ENCODE data around the gene RANBP10. TPM values are rescaled to one million over a fixed set of nuclear protein-coding genes. Genes with fewer than 3 reads are reported as not detected.

RANBP10 gene
- total RNA-seq, 6 donors from 2014 or later: 6.5 to 50.3 (median 17.0) TPM

DNA sequence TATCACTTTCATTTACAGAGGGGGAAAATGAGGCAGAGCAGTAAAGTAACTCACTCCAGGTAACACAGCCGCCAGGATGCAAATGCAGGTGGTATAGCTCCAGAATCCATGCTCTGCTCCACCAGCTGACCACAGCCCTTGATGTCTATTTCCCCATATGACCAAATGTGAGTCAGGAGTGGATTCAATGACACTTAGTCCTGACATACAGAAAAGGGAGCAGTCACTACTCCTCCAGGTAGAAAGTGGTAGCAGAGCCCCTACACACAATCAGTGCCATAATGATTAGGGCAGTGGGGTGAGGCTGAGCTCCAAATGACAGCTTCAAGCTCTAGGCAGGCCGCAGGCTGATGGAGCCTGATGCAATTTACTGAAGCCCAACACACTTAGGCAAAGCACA is 44.0 kb downstream of the RANBP10 start:
- no peaks in the 10 kb centered on the region for H3K27me3 ChIP-seq
- no peaks in the 10 kb centered on the region for H3K4me1 ChIP-seq
- 89 to 100% methylated on average over 1 to 2 of the region's 2 CpGs for WGBS, 2 donors
- no peaks in the 10 kb centered on the region for H3K9me3 ChIP-seq
- no peak for TF ChIP-seq POLR2A (IDR thresholded peaks at IDR 0.05)
- TF ChIP-seq, protein P1, sequence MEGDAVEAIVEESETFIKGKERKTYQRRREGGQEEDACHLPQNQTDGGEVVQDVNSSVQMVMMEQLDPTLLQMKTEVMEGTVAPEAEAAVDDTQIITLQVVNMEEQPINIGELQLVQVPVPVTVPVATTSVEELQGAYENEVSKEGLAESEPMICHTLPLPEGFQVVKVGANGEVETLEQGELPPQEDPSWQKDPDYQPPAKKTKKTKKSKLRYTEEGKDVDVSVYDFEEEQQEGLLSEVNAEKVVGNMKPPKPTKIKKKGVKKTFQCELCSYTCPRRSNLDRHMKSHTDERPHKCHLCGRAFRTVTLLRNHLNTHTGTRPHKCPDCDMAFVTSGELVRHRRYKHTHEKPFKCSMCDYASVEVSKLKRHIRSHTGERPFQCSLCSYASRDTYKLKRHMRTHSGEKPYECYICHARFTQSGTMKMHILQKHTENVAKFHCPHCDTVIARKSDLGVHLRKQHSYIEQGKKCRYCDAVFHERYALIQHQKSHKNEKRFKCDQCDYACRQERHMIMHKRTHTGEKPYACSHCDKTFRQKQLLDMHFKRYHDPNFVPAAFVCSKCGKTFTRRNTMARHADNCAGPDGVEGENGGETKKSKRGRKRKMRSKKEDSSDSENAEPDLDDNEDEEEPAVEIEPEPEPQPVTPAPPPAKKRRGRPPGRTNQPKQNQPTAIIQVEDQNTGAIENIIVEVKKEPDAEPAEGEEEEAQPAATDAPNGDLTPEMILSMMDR (IDR thresholded peaks at IDR 0.05): no peak
- TF ChIP-seq EP300 (IDR thresholded peaks at IDR 0.05): no peak
- TF ChIP-seq POLR2AphosphoS5 (IDR thresholded peaks at IDR 0.05): no peak
- peaks cover 0 to 14% (median 8%) of the 10 kb centered on the region in 4 donors for H3K36me3 ChIP-seq
- no peak overlapping the region for H3K27ac ChIP-seq
- DNase-seq (no peak), ATAC-seq (ENCODE audit: low FRiP score in 2 of 2) (no peak)
- H3K4me3 ChIP-seq: no peak overlapping the region

DNA sequence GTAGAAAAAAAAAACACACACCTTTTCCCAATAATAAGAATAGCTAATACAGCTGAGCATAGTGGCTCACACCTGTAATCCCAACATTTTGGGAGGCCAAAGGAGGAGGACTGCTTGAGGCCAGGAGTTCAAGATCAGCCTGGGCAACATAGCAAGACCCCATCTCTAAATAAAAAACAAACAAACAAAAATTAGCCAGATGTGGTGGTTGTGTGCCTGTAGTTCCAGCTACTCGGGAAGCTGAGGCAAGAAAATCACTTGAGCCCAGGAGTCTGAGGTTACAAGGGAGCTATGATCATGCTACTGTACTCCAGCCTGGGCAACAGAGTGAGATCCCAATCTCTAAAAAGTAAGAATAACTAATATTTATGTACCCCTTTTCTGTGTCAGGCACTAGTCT is 44.4 kb downstream of the RANBP10 start:
- no peaks in the 10 kb centered on the region for H3K27me3 ChIP-seq
- DNase-seq (no peak), ATAC-seq (ENCODE audit: low FRiP score in 2 of 2) (no peak)
- no peaks in the 10 kb centered on the region for H3K4me1 ChIP-seq
- no peak overlapping the region for H3K27ac ChIP-seq
- 90 to 100% methylated on average over 1 of the region's 1 CpG for WGBS, 2 donors
- no peak overlapping the region for H3K4me3 ChIP-seq
- TF ChIP-seq POLR2AphosphoS5 (IDR thresholded peaks at IDR 0.05) (no peak), EP300 (IDR thresholded peaks at IDR 0.05) (no peak), POLR2A (IDR thresholded peaks at IDR 0.05) (no peak)
- TF ChIP-seq, protein P1 (IDR thresholded peaks at IDR 0.05): no peak
- H3K36me3 ChIP-seq: peaks cover 0 to 14% (median 10%) of the 10 kb centered on the region in 4 donors
- no peaks in the 10 kb centered on the region for H3K9me3 ChIP-seq

DNA sequence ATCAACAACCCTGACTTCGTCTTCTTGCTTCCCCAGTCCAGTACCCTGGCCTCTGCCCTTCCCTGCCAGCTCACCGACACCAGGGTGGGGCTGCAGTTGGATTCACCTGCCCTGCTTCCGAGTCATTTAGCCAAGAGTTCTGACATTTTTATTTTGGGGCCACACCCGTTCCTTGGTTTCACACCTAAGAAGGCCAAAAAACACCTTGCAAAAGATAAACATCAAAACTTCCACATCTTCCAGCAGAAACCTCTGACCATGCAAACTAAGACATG is 45.5 kb downstream of the RANBP10 start:
- 92 to 98% methylated on average over 4 of the region's 4 CpGs for WGBS, 2 donors
- H3K27me3 ChIP-seq: no peaks in the 10 kb centered on the region
- H3K27ac ChIP-seq: no peak overlapping the region
- H3K4me1 ChIP-seq: no peaks in the 10 kb centered on the region
- ATAC-seq (ENCODE audit: low FRiP score in 2 of 2) (no peak), DNase-seq (no peak)
- H3K36me3 ChIP-seq: peaks cover 0 to 14% (median 8%) of the 10 kb centered on the region in 4 donors
- H3K4me3 ChIP-seq: no peak overlapping the region
- TF ChIP-seq, protein P1 (IDR thresholded peaks at IDR 0.05): no peak
- no peak for TF ChIP-seq EP300 (IDR thresholded peaks at IDR 0.05)
- TF ChIP-seq POLR2AphosphoS5 (IDR thresholded peaks at IDR 0.05): no peak
- no peak for TF ChIP-seq POLR2A (IDR thresholded peaks at IDR 0.05)
- no peaks in the 10 kb centered on the region for H3K9me3 ChIP-seq

DNA sequence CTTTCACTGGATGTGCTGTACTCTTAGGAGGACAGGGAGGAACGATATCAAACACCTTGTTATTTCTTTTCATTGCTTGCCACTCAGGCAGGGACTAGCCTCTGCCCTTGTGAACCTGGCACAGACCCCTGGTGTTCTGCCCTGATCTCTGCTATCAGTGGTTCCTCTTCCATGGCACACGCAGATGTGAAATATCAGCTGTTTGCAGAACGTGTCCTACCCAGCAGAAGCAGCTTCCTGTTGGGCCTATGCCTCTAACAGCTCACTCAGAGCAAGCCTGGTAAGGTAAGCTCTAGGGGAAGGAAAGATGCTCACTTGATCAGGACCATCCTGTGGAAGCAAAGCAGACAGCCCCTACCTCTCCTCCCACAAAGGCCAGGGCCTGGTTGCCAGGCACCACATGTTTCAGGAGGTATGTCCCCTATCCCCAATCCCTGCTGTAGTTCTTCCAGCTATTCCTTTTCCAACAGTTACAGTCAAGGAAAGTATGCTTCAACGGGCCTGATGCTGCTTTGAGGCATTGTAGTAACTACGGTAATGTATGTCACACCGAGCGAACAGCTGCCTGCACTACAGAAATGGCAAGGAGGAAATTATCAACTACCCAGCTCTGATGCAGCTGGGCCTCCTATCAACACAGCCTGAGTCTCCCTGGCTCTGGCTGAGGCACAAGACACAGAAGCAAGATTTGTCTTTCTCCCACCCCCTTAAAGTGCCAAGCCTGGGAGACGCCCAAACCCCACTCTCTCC is 46.0 kb downstream of the RANBP10 start:
- no peak for TF ChIP-seq POLR2AphosphoS5 (IDR thresholded peaks at IDR 0.05)
- TF ChIP-seq, protein P1 (IDR thresholded peaks at IDR 0.05): no peak
- no peak for TF ChIP-seq EP300 (IDR thresholded peaks at IDR 0.05)
- no peak for TF ChIP-seq POLR2A (IDR thresholded peaks at IDR 0.05)
- Histone ChIP-seq H3K27ac (no peak overlapping the region), H3K27me3 (no peaks in the 10 kb centered on the region), H3K4me3 (no peak overlapping the region), H3K4me1 (no peaks in the 10 kb centered on the region), H3K9me3 (no peaks in the 10 kb centered on the region), H3K36me3 (peaks cover 0 to 14% (median 8%) of the 10 kb centered on the region in 4 donors)
- DNase-seq (no peak), ATAC-seq (ENCODE audit: low FRiP score in 2 of 2) (no peak)
- WGBS, 2 donors: 72 to 81% methylated on average over 8 of the region's 8 CpGs

DNA sequence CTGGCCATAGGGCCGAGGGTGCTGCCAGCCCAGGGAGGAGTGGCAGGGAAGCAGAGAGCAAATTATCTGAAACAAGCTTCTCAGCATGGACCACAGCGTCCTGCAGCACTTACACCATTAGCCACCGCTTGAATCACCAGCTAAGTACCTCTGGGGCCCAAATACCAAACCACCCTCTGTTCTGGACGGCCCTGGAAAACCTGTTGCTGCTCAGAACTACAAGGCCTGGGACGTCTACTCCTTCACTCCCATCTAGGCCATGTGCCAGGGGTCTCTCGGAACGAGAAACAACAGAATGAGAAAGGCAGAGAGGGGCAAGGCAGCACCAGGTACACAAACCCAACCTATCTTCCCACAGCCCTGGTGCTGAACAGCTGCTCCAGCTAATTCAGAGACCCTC is 47.4 kb downstream of the RANBP10 start:
- Histone ChIP-seq H3K4me3 (no peak overlapping the region), H3K27me3 (no peaks in the 10 kb centered on the region), H3K36me3 (peaks cover 0 to 14% (median 7%) of the 10 kb centered on the region in 4 donors), H3K4me1 (no peaks in the 10 kb centered on the region), H3K27ac (no peak overlapping the region), H3K9me3 (no peaks in the 10 kb centered on the region)
- no peak for DNase-seq
- 79 to 83% methylated on average over 6 to 7 of the region's 7 CpGs for WGBS, 2 donors
- TF ChIP-seq POLR2A (IDR thresholded peaks at IDR 0.05): no peak
- TF ChIP-seq EP300 (IDR thresholded peaks at IDR 0.05): no peak
- no peak for TF ChIP-seq POLR2AphosphoS5 (IDR thresholded peaks at IDR 0.05)
- TF ChIP-seq, protein P1 (IDR thresholded peaks at IDR 0.05): no peak
- ATAC-seq (ENCODE audit: low FRiP score in 2 of 2): no peak
